NK-92 treated with Interleukin-12 subunit alpha and Interleukin-12 subunit beta, amount 100 ng/mL, for 24 hours (cell line): ENCODE results near the gene ABLIM1.
"Not testable (repeated sequence)": the region's sequence is repeated elsewhere in the genome, so short reads cannot be mapped to it uniquely, and the experiment has no call there.

ENCODE experiments used
- DNase-seq: peaks from one replicate; lab custom pipeline; 2025; lab: John Stamatoyannopoulos, UW

The ABLIM1 gene

DNA sequence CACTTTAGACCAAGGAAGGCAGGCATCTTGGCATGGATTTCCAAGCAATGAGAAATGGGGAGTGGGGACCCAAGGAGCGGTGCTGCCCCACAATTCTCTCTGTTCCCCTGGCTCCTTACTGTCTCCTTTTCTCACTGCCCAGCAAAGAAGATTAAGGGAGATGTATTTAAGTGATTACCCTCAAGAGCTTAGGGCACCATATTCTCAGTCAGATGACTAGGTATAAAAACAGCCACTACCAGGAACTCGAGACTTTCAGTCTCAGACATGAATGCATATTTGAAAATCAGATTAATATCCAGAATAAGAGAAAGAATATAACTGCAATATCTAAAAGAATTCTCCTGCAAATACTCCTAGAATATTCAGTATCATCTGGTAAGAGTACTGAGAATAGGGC lies at the start of gene ABLIM1:
Gene ABLIM1, minus strand, starts transcription at position 101 of the 400 bp plus-strand sequence. Its CDS starts 75 bp downstream, at position 26.
- no peak for DNase-seq

DNA sequence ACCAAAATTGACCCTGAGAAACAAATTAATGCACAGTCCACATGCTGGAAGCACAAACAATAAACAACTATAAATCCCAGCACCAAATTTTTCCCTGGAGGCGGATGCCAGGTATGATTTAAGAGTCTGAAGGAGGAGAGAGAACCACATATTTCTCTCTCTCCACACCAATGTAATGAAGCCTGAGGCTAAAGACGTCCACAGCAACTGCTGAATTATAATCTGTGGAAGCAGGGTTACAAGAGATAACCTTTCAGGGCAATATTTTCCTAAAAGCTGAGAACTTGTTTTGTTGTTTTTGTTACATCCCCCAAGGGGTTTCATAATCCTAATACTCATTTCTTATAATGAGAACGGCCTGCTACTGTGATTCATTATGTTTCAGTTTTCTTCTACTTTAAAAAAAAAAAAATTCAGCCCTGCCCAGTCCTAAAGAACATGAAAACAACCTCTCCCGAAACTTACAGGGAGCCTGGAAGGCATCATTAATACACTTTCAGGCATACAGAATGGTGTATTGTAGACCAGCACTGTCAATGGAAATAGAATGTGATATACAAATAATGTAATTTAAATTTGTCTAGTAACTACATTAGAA lies 48.5 kb upstream of the ABLIM1 start:
- no peak for DNase-seq

DNA sequence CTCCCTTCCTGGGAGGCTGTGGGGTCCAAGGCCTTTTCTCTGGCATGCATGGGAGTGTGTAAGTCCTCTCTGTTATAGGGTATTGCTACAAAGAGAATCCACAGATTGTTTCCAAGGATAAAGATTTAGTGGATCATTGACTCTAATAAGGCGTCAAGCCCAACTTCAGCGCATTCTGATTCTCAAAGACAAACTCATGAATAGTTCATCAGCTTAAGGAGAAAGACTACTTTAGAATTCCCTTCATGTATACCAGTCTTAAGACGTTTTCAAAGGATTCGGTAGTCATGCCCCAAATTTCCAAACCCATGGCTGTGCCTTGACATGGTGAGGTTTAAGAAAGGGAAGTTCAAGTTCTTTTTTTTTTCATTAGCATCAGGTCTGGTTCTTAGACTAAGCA lies 46.6 kb upstream of the ABLIM1 start:
- DNase-seq: no peak

DNA sequence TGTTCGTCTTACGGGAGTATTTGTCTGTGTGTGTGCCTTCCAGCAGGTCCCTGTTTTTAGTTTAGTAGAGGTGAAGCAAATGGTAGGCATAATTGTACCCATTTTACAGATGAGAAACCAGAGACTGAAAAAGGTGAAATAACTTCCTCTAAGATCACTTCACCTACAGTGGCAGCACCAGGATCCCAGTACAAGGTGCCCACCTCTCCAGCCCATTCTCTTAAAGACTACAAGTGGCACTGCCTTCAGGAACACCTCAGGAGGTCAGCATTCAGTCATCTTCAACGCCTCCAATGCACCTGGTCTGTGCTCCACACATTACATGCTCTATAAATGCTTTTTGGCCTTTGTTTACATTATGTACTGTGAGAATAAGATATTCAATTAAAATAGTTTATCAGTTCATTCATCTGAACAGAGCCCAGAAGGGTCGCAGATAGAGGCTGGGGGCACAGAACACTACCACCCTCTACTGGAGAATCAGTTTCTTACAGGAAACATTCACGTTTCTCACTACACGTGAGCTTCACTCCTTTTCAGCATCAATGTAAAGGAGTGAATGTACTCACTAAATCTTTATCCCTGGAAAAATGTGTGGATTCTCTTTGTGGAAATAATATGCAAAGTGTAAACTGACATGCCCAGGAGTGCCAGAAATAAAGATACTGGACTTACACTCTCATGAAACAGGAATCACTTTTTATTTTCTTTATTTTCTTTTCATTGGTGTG lies 45.5 kb upstream of the ABLIM1 start:
- no peak for DNase-seq

DNA sequence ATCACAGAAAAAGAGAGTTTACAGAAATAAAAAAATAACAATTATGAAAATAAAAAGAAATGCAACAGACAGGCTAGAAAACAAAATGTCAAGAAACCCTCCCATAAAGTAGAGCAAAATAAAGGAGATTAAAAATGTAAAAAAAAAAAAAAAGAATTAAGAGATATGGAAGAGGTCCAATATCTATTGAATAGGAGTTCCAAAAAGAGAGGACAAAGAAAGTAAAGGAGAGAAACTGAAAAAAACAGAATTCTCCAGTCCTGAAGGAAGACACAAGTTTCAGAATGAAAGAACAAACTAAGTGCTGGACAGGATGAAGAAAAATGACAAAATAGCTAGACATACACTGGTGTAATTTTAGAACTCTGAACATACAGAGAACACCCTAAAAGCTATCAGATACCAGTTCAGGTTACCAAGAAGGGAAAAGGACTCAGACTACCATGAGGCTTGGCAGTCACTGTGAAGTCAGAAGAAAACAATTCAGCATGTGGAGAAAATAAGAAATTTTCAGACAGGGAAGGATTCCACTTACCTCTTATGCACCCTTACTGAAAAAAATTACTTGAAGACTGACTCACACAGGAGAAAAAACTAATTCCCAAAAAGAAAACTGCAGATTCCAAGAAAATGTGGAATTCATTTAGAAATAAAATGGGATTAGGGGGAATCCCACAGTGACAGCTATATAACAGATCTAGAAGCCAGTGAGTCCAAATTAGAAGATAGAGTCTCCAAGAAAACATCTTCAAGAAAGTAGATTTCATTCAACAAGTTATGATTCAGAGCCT lies 40.4 kb upstream of the ABLIM1 start:
- no peak for DNase-seq

DNA sequence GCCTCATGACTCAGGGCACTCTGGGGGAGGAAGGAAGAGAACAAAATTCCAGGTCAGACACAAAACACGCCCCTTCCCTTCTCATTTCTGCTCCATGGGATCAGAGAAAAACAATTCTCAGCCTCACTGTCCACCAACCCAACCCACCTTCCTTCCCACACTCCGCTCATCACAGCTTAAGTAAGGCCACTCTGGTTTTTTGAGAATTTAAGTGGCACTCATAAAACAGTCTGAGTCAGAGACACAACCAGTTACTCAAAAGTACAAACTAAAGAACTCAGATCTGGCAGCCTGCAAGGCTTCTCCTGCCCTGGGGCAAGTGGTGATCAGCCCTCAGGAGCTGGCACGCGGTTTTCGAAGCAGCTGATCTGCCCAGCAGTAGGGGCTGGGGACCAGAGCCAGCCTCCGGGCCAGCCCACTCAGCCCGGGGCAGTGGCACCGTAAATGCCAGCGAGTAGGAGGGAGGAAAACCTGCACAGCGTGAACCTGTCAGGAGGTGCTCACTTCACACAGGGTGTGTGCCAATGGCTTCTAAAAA lies 39.1 kb upstream of the ABLIM1 start:
- no peak for DNase-seq

DNA sequence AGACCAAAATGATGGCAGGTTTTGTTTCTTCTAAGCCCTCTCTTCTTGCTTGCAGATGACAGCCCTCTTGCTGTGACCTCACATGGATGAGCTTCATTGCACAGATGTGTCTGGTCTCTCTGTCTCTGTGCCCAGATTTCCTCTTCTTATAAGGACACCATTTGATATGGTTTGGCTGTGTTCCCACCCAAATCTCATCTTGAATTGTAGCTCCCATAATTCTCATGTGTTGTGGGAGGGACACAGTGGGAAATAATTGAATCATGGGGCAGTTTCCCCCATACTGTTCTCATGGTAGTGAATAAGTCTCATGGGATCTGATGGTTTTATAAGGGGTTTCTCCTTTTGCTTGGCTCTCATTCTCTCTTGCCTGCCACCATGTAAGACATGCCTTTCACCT lies 38.2 kb upstream of the ABLIM1 start:
- not testable (repeated sequence) for DNase-seq

DNA sequence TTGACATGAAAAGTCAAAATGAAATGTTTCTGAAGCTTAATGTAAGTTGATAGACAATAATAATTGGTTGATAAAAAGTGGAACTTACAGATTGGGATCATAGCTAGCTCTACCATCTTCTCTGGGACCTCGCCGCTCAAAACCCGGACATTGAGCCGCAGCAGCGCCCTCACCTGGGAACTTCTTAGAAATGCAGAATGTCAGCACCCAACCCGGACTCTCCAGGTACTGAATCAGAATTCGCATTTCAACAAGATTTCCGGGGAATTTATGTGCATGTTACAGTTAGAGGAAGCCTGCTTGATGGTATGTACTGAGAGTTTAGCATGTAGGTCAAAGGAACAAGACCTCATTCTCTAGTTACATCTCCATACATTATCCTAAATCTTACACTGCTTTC lies 36.7 kb upstream of the ABLIM1 start:
- DNase-seq: peak; percentile 2

DNA sequence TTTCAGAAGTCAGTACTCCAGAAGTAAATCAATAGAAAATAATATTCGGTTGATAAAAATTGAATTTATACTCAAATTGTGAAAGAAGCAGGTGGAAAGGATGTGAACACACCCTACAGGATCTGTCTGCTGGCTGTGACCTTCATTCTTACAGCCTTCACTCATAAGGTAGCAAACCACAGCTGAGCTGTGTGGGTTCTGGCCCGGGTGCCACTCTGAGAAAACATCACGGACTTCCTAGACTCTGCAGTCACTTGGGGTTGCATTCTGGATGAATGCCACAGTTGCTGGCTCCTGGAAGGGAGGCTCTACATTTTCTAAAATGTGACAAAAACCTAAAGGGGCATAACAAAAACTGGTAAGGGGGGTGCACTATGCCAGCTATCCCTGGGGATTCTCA lies 36.0 kb upstream of the ABLIM1 start:
- DNase-seq: peak; percentile 8

DNA sequence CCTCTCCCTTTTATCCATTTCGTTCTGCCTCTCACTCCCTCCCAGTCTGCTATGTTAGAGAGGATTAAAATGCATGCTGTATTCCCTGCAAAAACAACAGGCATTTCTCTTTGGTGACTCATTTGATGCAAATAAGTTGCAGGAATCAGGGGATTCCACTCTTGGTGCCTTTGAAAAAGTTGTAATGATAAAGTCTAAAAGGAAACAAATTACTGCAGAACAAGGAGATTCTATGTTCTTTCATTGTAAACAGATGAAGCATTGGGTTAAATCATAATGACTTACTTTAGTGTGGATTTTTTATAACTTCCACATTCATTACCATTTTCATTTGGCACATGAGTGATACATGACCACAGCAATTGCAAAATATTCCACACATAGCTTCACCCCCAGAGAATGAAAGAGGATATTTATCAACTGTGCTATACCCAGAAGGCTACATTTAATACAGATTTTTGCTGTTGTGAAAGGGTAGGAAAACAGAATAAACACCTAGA lies 33.4 kb upstream of the ABLIM1 start:
- DNase-seq: no peak

DNA sequence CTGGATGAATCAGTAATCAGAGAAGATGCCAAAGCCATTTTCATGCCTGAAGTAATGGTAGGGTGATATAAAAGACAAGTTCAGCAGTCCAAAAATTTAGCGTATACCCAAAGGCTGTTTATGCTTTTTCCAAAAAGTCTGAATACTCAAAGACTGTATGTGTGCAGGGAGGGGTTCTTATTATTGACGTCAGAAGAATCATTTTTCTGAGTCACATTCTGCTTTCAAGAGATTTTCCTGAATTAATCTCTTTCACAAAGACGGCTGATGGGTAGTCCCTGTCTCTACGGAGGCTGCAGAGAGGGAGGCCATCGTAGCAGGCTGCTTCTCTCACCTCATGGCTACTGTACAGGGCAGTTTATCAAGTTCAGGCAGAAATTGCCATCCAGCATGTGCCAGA lies 30.7 kb upstream of the ABLIM1 start:
- DNase-seq: no peak

DNA sequence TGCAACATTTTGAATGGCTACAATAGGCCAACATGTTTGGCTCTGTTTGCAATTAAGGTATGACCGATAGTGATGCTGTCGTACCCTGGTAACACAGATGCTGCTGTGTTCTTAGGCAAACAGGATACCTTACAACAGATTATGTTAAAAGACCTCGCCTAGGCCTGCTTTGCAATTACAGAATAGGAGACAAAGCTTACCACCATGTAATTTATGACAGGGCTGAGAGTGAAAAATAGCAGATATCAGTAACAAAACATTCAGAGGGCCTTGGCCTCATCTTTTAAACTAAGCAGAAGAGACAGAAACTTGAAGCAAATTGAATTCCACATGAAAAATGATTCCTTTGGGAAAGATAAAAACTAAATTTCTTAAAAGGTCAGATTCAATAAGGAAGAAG lies 29.4 kb upstream of the ABLIM1 start:
- DNase-seq: no peak

DNA sequence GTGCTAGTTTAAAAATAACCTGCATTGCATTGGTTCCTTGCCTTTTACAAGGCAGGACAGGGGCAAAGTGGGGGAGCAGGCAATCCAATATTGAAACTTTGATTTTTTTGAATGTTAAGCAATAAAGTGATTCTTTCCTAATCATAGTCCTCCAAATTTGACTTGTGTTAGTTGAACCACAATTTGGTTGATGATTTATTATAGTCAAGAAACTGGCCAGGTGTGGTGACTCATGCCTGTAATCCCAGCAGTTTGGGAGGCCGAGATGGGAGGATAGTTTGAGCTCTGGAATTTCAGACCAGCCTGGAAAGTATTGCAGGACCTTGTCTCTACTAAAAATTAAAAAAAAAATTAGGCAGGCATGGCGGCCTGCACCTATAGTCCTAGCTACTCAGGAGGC lies 27.9 kb upstream of the ABLIM1 start:
- DNase-seq: no peak

DNA sequence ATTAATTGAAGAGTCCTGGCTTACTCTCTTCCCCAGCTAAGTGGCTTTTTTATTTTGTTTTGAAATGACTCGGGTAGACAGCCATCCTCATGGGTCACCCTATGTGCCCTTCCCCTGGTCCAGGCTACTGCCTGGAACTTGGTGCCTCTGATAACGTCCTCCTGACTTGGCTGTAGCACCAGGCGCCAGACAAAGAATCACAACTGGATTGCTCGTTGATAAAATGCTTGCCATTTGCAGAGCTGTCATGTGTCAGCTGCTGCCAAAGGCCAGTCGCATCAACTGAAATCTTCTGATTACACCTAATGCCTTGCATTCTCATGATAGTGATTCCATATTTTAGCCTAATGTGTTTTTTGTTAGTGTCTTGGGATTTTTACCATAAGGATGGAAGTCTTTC lies 27.4 kb upstream of the ABLIM1 start:
- no peak for DNase-seq

DNA sequence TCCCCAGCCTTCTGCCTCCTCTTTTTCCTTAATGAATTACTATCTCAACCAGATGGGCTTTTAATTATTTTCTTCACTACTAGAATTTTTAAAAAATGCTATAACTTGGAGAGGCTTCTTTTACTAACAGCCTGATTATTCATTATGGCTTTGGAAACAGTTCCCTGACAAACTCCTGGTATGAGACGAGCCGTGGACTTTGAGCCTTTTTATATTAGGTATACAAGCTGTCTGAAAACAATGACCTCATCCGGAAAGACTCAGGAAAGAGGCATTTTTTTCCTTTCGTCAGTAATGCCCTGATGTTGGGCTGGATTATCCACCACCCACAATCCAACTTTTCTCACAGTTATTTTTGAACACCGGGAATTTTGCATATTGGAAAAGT lies 26.7 kb upstream of the ABLIM1 start:
- no peak for DNase-seq

DNA sequence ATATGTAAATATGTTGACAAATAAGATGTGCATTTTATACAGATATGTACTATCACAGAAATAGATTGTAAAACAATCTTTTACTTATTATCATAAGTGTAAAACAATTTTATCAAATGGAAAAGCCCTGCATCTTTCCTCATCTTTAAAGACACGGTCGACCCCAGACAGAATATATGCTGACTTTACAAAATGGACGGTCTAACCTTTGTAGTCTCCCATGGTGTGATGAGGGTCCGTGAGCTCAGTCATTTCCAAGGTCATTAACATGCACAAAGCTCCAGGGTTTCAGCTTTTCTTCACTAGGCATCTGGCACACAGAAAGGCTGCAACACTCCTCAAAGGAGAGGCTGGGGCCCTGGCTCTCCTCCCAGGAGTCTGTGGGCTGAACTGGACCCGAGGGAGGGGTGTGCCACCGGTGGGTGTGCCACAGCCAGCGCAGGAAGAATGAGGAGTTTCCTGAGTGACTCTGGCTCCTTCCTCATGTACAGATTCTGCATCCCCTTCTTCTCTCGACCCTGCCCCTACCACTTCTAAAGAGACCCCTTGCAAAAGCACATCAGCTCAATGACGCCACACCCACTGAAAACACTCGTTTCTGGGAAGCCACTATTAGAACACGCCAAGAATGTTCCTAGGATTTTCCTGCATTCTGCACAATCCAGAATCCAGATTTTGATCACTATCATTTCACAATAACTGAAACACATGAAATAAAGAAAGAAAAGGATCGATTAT lies 26.2 kb upstream of the ABLIM1 start:
- DNase-seq: no peak

DNA sequence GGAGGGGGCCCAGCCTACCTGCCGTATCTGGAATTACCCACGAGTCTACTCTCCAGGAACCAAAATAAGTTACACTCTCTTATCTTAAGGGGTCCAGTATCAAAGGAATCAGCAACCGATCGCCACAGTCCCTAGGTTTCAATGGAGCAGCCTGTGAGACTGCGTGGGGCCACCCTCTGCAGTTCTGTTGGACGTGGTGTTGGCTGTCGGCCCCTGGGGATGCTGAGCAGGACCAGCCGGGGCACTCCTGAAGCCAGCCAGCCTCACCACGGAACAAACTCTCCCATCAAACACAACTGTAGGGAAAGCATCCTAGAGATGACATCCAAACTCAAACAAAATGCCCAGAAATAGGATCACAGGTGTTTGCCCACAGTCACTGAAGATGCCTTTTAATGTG lies 25.5 kb upstream of the ABLIM1 start:
- DNase-seq: no peak

DNA sequence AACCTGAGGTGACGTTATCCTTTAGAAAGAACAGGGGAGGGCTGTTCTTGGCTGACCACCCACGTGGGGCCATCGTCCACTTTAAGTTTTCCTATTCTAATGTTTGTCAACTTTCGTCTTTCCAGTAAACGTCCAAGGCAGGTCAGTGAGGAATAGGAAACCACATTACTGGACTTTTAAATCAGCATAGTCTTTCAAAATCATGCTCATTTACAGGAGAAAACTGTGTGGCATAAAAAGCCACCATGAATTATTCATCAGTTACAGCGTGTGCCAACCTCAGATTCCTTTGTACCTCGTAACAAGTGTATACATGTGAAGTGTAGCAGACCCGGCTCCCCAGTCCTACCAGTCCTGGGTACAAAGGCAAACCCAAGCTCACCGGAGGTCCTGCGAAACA lies 25.1 kb upstream of the ABLIM1 start:
- no peak for DNase-seq

DNA sequence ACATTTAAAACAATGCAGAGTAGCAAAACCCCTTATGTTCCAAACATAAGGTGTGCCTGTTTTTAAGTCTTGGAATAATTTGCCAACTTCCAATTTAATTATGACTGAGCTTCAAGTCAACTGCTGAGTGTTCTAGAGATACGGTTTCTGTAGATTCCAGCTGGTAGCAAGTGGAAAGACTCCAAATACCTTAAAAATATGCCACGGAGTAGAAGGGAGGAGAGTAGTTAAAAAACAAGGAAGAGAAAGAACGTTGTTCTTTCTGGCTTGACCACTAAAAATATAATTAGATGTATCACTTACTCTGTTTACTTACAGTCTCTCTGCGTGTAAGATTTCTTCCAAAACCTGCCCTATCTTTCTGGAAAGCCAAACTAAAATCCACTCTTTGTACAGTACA lies 24.5 kb upstream of the ABLIM1 start:
- no peak for DNase-seq

DNA sequence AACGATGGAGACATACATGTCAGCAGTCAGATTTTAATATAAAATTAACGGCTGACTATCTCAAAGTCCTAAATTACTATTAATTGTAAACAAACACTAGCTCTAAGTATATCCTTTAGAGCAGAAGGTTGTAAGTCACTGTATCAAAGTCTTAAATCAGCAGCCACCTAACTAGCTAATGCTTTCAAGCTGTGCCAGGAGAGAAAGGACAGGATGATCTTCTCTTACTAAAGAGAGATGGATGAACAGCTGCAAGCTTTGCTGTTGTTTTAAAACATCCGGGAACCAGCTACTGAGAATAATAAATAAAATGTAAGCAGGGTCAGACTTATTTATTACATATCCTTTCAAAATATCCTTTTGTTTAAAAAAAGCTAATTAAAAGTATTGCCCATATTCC lies 24.0 kb upstream of the ABLIM1 start:
- DNase-seq: no peak

DNA sequence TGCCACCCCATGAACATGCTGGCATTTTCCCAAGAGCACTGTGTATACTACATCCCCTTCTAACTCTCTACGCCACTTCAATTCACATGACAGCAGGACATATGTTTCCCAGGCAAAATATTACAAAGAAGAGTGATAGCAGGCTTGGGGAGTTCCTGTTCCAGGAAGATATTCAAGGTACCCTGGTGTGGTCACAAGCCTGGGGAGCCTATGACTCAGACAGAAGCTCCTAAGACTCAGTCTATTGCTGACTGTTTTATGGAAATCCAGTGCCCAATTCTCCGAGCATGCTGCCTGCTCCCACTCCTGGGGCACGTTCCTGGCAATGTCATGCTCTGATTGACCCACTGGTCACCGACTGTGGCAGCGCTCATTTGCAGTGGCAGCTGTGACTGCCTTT lies 23.5 kb upstream of the ABLIM1 start:
- no peak for DNase-seq

DNA sequence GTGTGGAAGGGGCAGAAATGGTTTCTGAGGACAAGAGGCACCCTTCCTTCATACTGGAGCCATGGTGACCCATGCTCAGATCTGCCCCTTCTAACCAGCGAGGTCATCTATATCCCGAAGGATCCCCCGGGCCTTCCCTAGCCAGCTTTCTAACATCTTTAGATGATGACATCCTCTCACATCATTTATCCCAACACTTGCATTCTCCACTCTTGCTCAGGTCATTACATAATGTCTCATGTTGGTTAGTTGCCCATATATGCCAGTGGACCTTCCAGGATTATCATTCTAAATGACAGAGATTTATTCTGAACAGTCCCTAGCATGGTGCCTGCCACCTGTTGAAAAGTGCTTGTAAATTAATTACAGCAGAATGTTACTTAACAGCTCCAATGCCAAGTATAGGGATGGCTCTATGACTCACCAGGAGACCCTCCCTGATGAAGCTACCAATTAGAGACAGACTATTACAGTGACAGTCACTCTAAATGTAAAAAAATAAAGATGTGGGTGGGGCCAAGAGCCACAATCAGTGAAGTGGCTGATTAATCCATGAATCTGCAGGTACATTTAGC lies 22.6 kb upstream of the ABLIM1 start:
- no peak for DNase-seq
